NCI-H69 (cell line): ENCODE data around the gene CDC6.

Source experiments
- DNase-seq: peaks from one replicate; lab custom pipeline; 2025; lab: John Stamatoyannopoulos, UW

The CDC6 gene

DNA sequence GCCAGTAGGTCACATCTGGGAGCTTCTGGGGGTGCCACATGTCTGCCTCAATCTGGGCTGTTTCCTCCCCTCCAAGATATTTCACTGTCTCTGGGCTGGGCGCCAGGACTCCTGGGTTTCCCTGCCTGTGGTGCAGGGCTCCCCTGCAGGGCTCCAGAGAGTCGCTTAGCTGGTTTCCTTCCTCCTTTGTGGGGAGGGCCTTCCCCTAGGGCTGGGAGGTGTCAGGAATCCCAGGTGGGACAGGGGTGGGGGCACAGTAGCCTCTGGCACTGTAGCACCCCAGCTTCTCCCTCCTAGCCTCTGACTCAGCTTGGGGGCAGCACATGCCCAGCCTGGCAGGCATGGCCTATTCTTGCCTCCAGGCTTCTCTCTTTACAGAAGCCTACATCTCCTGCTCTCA is 23.9 kb downstream of the CDC6 start:
- peak; percentile 82 for DNase-seq

DNA sequence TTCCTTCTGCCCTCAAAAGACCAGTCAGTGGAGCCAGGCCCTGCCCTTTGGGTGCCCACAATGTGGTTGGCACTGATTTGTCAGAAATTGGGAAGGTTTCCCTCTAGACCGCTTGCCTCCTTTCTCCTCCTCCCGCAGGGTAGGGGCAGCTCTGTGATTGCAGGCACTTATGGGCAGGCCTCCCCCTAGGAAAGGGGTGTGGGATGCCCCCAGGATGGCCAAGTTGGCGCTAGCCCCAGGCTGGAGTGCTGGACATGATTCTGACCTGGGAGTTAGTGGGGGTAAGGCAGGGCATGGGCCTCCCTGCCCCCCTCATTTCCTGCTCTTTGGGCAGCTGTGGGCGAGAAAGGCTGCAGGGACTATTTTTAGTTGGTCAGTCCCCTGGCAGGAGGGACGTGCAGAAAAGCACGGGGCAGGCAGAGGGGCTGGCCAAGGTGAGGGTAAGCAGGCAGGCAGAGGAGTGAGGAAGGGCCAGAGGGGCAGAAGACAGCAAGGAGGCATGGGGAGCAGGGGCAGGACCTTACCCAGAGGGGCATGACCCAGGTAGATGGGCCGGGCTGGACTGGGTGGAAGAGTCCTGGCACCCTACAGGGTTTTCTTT is 24.6 kb downstream of the CDC6 start:
- no peak for DNase-seq

DNA sequence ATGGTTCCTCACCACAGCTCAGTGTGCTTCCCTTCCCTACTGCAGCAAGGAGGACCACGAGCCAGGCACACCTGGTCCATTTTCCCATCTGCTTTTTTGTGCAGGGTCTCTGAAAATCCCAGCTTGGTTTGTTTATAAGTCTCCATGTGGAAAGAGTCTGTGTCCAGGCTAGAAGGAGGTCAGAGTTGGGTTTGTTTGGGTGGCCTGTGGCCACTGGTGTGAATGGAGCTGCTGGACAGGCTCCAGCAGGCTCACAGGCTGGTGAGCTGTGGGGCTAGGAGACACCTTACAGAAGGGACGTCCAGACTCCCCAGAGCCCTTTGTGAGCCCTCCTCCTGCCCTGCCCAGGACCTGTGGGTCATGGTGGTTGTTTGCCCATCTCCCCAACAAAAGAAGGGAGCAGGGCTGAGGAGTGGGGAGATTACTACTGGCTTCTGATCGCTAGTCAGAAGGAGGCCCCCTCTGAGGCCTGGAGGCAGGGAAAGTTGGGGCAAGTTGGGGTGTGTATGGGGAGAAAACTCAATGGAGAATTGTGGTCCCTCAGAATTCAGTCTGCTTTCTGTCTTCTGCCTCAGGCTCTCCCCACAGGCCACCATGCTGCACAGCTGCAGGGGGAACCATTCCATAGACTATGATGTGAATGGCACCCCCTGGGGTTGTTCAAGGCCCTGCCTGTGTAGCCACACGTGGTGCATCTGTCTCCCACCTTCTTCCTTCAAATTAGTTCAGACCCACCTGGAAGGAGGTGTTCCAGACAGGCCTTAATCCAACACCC is 25.4 kb downstream of the CDC6 start:
- DNase-seq, result peak; percentile 37

DNA sequence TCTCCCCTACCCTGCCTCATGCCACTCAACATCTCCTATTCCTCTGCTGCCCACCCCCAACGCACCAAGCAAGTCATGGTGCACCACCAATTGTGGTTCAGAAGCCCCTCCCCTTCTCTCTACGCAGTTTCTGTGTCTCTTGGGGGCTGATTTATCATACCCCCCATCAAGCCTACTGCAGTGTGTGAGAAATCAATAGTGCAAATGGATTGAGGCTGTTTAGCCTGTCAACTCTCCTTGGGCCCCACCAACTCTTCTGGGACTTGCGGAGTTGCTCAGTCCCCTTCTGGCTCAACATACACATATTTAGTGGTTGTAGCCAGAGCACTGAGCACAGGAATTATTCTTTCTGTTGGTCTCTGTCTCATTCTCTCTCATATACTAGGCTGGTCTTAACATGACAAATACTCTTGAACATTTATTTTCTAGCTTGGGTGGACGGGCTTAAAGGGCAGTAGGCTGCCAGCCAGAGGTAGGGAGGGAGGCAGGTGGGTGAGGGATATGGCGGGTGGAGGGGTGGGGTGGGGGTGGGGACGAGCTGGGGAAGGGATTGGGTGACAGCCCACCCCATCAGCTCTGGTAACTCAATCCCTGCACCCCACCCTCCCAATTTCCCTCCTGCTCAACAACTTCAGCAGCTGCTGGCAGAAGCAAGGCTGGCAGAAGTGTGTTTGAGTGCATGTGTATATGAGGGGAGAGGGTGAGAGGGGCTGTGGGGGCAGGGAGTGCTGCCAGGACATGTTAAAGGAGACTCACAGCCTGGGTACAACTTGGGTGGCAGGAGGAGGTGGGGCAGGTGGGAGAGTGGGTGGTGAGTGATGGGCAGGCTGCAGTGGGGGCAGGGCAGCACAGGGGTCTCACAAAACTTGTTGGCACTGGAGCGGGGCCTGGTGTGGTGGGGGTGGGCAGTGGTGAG is 26.2 kb downstream of the CDC6 start:
- DNase-seq, result peak; percentile 75

DNA sequence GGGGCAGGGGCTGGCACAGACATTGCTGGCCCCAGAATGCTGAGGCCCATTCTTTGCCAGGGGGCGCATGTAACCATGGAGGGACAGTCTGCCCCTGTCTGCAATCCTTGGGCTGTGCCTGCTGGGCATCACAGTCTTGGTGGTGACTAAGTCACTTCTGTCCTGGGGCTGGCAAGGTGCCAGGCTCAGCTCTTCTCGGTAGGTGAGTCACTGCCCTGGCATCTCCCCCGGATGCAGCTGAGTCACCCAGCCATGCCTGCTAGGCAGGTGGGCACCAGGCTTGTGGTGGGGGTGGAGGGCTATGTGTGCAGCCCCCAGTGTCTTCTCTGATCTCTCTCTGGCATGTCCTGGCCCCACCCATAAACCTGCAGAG is 26.9 kb downstream of the CDC6 start:
- peak; percentile 89 for DNase-seq

DNA sequence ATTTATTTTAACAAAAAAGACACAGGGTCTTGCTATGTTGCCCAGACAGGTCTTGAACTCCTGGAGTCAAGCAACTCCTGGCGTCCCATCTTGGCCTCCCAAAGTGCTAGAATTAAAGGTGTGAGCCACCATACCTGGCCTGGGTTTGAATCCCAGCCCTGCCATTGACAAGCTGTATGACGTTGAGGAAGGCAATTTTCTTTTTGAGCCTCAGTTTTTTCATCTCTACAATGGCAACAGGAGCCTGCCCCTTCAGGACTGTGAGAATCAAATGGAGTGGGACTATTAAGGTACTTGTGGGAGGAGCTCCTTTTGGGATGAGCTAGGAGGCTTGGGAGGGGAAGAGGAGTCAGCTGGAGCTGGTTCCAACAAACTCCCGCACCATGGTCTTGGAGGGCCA is 27.5 kb downstream of the CDC6 start:
- DNase-seq, result no peak

DNA sequence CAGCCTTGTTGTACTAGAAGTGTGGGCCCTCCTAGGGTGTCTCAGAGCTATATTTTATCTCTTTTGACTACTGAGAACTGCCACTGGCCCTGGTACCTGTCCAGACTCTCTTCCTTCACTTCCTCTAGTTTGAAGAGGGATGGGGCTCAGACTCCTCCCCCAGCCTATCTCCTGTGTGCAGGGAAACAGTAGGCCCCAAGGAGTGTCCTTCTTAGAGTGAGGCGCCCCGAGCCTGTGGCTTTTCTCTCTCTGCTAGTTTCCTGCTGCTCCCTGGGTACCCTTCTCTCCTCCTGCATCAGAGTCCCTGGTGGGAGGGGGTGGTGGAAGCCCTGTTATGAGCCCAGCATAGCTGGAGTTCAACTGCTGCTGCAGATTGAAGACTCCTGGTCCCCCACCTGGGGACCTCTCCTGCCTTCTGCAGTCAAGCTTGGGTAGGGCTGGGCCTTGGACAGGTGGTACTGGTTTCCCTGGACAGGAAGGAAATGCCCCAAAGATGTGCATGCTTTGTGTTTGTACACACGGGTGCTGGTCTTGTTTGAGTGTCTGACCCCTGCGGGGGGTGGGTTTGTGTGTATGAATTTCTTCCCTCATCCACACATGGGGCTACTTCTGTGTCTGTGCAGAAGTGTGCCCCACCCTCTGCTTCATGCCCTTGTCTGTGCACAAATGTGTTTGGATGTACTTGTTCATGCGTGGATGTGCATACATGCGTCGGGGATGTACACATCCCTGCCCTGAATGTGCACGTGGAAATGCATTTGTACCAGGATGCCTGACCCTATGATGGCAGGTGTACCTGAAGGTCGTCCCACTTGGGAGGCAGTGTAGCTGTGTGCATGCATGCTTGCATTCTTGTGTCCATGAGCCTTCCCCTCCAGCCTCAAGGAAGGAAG is 28.2 kb downstream of the CDC6 start:
- DNase-seq, result no peak

DNA sequence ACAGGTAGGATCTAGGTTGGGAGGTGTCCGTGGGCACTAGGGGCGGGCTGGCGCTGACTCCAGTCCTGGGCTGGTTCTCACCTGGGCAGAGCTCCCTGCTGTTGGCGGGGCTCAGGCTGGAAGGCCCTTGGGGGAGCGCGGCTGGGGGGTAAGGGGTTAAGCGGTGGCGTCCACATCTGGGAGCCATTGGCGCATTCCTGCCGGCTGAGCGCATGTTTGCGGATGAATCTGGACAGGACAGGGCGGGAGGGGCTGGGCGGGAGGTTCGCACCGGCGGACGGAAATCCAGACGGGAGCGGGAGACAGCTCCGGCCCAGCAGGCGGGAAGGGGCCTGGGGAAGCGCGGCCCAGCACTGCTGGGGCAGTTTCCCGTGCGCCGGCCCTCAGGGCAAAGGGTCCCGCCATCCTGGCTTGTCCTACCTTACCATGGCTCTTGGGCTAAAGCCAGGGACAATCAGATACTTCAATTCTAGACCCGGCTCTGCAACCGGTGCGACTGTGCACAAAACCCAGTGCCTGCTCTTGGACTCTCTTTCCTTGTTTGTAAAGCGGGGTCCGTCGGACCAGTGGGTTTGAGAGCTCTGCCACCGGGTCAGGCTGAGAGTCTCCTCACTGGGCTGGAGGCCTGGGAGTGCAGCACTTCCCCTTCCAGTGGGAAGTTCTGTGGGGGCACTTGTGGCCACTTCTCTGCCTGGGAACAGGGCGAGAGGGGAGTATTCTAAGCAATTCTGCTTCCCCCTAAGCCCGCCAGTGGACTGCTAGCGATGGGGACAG is 29.1 kb downstream of the CDC6 start:
- DNase-seq, result peak; percentile 72

DNA sequence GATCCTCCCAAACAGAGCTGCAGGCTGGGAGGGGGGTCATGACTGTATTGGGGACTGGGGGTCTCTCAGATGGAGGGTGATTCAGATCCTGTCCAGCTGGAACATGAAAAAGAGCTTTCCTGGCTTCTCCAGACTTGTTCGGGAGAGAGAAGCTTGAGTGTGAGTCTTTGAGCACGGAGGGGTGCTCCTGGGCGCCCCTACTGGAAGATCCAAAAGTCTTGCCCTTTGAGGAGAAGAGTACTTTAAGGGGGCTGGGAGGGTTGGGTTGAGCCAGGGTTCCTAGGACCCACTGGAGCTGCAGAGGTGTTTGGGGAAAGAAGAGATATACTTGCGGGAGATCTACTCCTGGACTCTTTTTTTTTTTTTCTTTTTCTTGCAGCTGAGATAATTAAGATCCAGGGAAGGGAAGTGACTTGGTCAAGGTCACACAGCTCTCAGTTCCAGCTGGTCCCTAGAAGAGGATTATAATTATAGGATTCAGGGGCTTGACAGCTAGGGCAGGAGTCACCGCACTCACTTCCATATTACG is 29.7 kb downstream of the CDC6 start:
- peak; percentile 53 for DNase-seq

DNA sequence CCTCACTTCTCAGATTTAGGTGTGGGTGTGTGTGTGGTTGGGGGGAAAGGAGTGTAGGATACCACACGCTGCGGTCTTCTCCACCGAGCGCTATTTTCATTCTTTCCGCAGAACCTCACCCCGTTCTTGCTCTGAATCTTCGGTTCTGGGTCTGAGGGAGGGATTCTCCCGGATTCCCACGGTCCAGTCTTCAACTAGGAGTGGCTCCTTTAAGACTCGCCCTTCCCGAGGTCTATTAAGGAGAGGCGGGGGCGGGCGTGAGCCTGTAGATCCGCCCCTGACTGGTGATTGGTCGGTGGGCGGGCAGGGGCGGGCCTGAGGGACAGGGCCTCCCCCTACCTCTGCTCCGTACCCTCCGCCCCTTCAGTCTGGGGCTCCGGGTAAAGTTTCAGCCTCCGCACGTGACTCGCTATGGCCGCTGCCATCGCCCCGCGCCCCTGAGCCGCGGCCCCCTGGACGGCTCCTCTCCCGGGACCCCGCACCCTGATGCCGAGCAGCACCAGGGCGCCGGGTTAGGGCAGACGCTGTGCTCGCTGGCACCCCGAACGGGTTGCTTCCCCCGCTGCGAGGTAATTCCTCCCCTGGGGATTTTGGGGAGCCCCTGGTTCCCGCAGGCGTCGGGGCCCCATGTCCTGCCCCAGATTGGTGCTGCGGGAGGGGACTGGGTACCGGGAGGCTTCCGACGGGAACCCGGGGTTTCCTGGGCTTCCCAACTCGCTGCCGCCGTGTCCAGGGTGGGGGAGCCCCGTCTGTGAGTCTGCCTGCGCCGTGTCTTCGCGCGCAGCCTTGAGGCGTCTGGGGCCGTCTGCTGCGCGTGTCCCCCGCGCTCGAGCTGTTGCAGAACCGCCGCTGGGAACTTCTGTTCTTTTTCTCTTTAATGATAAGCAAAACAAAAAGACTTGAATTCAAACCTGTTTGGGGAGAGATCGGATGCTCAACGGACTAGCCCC is 30.5 kb downstream of the CDC6 start:
- DNase-seq, result peak; percentile 95

DNA sequence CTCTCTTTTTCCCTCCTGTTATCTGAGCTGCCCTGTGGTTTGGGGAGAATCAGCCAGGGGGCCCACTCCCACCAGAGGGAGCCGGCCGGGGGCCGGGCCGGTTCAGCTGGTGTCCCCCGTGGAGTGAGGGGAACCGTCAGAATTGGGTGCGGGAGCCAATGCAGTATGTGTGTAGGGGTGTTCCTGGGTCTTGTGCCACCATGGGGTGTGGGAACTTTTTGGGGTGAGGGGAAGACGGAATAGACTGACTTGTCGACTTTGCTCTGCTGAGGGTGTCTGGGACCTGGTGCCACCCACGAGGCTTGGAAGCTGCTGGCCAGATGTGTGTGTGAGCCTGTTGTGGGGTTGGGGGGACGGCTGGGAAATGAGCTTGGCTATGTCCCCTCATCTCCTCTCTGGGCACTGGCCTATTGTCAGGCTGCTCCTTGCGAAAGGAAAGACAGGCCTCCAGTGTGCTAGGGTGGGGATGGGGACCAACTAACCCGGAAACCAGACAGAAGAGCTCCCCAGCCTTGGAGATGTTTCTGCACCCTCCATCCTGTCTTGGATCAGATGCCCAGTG is 31.2 kb downstream of the CDC6 start:
- DNase-seq, result no peak

DNA sequence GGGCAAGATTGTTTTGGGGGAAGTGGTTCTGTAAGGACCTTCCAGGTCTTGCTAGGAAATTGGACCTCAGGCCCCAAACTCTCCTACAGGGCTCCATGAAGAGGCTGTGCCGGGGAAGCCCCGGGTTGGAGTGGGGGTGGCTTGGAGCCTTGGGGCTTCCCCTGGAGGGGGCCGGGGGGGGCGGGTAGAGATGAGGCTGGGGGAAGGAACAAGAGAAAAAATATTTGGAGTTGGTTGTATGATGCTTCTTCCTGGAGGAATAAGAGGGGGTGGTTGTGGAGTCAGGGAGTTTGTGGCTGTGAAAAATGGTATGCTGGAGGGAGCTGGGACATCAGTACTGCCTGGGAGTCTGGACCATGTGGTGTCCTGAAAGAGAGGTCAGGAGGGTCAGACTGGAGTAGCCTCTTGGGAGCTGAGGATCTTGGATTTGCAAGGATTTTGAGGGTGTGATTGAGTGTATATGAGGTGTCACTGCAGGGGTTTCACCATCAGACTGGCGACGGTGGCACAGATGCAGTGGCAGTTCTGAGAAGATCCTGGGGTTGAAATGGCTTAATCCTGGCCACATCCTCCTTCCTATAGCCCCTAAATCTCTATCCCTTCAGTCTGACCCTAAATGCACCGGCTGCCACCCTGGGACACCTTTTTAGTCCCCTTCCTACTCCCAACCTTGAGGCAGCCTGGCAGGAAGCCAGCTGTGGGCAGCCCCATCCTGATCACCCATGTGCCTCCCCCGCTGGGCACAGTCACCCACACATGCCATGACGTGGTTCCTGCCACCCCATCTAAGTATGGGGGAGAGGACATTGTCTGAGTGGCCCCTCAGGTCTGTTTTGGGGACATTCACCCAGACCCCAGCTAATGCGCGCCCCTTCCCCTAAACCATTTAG is 32.2 kb downstream of the CDC6 start:
- DNase-seq, result no peak

DNA sequence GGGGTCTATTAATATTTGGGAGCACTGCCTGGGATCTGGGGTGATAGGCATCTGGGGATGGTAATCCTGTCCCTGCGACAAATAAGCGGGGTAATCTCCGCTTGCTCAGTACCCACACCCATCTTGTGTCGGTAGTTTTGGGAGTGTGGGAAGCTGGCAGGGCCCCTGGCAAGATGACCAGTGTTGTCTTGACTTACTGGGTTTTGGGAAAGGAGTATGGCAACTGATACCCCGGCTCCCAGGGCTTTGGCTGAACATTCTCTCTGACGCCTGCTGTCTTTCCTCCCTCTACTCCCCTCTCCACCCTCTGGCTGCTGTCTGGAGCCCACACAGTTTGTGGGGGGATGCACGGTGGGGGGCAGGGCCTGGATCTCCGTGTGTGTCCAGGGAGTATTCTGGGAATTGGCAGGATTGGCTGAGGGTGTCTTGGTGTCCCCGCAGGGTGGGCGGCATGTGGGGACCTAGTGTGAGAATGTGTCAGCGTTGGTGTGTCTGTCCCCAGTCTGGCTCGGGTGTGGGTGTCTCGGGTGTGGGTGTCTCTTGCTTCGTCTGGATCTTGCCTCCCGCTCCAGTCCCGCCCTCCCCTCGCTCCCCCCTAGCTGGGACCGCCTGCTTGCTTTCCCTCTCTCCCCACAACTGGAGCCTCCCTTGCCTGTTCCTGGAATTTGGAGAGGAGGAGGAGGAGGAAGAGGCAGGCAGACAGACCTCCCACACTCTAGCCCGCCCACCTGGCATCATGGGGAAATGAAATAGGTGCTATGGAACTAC is 33.3 kb downstream of the CDC6 start:
- DNase-seq, result peak; percentile 26

DNA sequence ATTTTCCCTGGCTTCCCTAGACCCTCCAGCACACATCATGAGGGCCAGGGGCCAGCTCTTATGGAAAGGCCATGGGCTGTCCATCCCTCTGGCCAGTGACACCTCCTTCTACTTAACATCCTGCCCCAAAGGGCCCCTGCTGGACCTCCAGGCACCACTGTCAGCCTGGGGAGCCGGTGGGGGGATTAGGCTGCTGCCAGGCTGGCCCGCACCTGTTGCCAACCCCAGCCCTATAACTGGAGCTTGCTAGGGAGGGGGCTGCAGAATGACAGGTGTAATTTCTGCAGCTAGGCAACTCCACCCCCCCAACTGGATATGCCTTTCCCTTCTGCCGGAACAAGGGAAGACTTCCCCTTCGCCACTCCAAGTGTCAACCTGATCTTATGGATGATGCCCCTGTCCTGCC is 33.8 kb downstream of the CDC6 start:
- peak; percentile 49 for DNase-seq

DNA sequence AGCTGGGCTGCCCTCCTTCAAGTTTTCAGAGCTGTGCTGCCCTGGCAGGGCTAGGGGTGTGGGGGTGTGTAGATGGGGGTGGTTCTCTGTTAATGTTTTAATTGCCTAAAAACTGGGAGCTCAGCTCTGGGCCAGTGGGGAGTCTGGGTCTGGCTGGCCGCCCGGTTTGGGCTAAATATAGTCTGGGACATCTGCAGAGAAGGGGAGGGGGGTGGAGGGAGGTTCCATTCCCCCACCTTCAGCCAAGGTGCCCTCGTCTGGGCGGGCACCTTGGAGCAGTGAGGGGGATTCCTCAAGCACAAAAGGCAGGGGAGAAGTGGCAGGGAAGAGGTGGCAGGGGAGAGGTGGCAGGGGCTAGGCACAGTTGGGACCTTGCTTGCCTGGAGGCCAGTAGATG is 34.3 kb downstream of the CDC6 start:
- peak; percentile 53 for DNase-seq

DNA sequence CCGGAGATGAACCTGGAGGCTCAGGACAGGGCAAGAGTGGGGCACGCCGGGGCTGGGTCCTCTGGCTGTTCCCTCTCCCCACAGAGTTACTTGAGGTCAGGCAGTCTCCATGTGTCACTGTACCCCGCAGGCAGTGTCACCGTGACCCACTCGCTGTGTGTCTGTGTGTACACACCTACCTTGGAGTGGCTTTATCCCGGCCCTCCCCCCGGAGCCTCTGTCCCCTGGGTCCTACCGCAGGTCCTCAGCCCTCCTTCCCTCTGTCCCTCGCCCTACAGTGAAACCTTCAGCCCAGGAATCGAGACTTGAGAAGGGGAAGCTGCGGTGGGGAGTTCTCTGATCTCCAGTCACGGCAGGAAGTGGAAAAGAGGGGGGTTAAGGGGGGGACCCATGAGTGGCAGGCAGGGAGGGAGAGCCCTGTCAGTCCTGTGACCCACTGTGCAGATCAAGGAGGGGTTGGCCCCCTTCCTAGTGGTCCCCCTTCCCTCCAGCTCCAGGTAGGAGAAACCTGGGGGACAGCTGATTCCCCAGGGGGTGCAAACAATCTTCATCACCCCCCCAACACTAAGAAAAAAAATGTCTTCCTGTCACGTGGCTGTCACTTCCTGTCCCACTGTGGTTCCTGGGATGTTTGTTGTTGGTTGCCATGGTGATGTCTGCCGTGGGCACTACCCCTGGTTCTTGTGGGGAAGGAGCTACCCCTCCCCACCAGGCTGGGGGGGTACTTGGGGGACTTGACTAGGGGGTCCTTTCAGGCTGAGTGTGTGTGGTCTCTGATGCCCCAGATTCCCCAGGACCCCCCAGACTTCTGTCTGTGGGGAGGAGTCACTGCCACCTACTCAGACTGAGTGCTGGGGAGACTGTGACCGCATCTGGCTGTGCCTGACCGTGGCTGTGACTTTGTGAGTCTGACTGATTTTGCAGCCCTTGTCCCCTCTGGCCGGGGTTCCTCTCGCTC is 35.0 kb downstream of the CDC6 start:
- peak; percentile 30 for DNase-seq
